Hepatocyte (in vitro differentiated cells): Measurements from ENCODE around the gene ACOXL.

Experiments used
- EZH2 ChIP-seq: fragments of 200-600 bp; sonication (generic); IDR thresholded peaks from 2 replicates; pipeline ENCODE4 v1.6.1; 2016; ENCODE audit warnings: antibody characterized with exemption, mild to moderate bottlenecking, borderline replicate concordance
- TF ChIP-seq, protein P1 (sequence below): fragments of 200-600 bp; sonication (generic); IDR thresholded peaks from 2 replicates; pipeline ENCODE4 v1.5.1; 2016; ENCODE audit warnings: antibody characterized with exemption, mild to moderate bottlenecking; ENCODE audit not compliant: poor library complexity

DNA sequence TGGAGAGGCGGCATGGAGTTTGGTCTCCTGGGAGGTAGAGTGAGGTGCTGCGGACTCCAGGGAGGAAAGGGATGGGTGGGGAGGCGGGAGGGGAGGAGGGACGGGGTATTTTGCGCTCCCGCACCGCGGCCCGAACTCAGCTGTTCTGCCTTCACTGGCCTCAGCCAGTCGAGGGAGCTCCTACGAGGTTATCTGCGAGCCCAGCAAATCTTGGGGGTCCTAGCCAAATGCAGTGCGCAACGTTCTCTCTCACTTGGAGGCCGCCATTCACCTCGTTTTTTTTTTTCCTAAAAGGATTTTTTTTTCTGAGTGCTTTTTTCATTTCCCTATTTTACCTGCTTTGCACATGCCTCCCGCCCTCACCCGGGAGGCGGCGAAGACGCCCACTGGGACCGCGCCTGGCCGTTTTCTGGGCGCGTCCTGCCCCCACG lies 387.5 kb downstream of the ACOXL start:
- TF ChIP-seq, protein P1, sequence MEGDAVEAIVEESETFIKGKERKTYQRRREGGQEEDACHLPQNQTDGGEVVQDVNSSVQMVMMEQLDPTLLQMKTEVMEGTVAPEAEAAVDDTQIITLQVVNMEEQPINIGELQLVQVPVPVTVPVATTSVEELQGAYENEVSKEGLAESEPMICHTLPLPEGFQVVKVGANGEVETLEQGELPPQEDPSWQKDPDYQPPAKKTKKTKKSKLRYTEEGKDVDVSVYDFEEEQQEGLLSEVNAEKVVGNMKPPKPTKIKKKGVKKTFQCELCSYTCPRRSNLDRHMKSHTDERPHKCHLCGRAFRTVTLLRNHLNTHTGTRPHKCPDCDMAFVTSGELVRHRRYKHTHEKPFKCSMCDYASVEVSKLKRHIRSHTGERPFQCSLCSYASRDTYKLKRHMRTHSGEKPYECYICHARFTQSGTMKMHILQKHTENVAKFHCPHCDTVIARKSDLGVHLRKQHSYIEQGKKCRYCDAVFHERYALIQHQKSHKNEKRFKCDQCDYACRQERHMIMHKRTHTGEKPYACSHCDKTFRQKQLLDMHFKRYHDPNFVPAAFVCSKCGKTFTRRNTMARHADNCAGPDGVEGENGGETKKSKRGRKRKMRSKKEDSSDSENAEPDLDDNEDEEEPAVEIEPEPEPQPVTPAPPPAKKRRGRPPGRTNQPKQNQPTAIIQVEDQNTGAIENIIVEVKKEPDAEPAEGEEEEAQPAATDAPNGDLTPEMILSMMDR, result no peak
- peak; percentile 18 for TF ChIP-seq EZH2
